GM18858 (cell line): ENCODE results near the gene LSP1.

Experiments used
- ATAC-seq: cut with Tn5 transposase; IDR thresholded peaks from one replicate; pipeline ENCODE4 v1.9.1; 2021; ENCODE audit not compliant: unreplicated experiment

Gene LSP1

GRCh38 chr11:1926156-1927025, 73.5 kb downstream of the LSP1 start:
- no peak for ATAC-seq

- no peak for ATAC-seq
These were observed 74.4 kb downstream of the LSP1 start for GRCh38 chr11:1927026-1927847.

GRCh38 chr11:1927848-1928469, 75.1 kb downstream of the LSP1 start:
- no peak for ATAC-seq

GRCh38 chr11:1928470-1928890, 75.6 kb downstream of the LSP1 start:
- no peak for ATAC-seq

GRCh38 chr11:1928891-1929541, 76.1 kb downstream of the LSP1 start:
- ATAC-seq = no peak

- no peak for ATAC-seq
These were observed 77.0 kb downstream of the LSP1 start for GRCh38 chr11:1929621-1930461.

- no peak for ATAC-seq
These were observed 77.6 kb downstream of the LSP1 start for GRCh38 chr11:1930462-1930830.

- no peak for ATAC-seq
These were observed 78.6 kb downstream of the LSP1 start for GRCh38 chr11:1931341-1932104.

- no peak for ATAC-seq
These were observed 79.2 kb downstream of the LSP1 start for GRCh38 chr11:1932105-1932480.

- ATAC-seq = no peak
These were observed 79.8 kb downstream of the LSP1 start for GRCh38 chr11:1932681-1933080.

GRCh38 chr11:1933416-1934334, 80.8 kb downstream of the LSP1 start:
- no peak for ATAC-seq

GRCh38 chr11:1934335-1935155, 81.7 kb downstream of the LSP1 start:
- no peak for ATAC-seq

GRCh38 chr11:1935156-1936071, 82.5 kb downstream of the LSP1 start:
- ATAC-seq = no peak

- no peak for ATAC-seq
These were observed 83.3 kb downstream of the LSP1 start for GRCh38 chr11:1936072-1936780.

- no peak for ATAC-seq
These were observed 84.1 kb downstream of the LSP1 start for GRCh38 chr11:1936781-1937615.
